A549 treated with dexamethasone at 1 μM for 4 hours (cell line): ENCODE data around the gene FBXW7. TPM values are rescaled to one million over a fixed set of nuclear protein-coding genes. Genes with fewer than 3 reads are reported as not detected.

Experiments used
- total RNA-seq: library from RNA; stranded (reverse); fragments of 200-300 nt; extraction: Qiagen RNA extraction; gene quantifications from 5 replicates; pipeline ENCODE4 v1.2.3, GENCODE V29; 2022

The FBXW7 gene
- 6.1 to 7.8 TPM (median 7.1 TPM) in 5 replicates for total RNA-seq

GRCh38 chr4:152535903-152536544, at the start of gene FBXW7:
TSS of gene FBXW7 (minus strand) at chr4:152536092. CDS start at chr4:152411803, 124,289 bp downstream.

Other genes with a start within 250 kb of the FBXW7 start
- gene TMEM154, start 143.9 kb upstream of the FBXW7 start, total RNA-seq, result 0.03 to 0.20 TPM (median 0.09 TPM) in 4 of 5 replicates, not detected in the other
- 0.09 to 0.21 TPM (median 0.16 TPM) in 5 replicates for gene TIGD4, start 243.6 kb upstream of the FBXW7 start, total RNA-seq
- 13.7 to 17.7 TPM (median 15.8 TPM) in 5 replicates for gene ARFIP1, start 243.9 kb upstream of the FBXW7 start, total RNA-seq